GM19328 (cell line): ENCODE measurements around the gene ELOB.

Experiments used
- ATAC-seq: cut with Tn5 transposase; IDR thresholded peaks from one replicate; pipeline ENCODE4 v1.9.1; 2021; ENCODE audit warnings: mild to moderate bottlenecking, moderate library complexity; ENCODE audit not compliant: unreplicated experiment

Gene ELOB

DNA sequence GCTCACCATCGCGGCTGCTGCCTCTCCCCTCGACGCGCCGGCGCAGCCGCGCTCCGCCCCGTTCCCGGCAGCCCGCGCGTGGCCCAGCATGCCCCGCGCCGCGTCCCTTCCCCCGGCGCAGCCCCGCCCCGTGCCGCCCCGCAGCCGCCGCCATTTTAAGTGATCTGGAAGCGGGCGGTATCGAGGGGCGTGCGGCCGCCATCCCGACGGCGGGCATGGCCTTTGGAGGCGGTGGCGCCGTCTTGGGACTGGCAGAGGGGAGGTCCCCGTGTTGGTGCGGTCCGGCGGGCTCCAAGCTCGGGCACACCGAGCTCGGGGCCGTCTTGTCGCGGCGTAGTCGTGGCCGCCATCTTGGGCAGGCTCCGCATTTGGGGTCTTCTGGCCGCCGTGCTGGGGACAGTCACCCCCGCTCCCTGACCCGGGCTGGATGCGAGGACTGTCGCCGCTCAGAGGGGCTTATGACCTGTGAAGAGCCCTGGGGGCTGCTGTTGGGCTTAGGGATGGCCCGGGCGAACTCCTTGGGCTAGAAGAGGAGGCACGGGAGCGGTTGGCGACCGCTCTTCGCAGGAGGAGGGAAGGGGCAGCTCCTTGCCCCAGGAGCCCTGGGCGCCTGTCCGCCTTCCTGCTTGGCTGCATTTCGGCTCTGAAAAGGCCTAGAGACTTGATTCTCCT is at the start of gene ELOB:
TSS of gene ELOB (minus strand) at position 50 of the 672 bp plus-strand sequence. CDS start at position 9, 41 bp downstream.
- peak; percentile 80 for ATAC-seq

DNA sequence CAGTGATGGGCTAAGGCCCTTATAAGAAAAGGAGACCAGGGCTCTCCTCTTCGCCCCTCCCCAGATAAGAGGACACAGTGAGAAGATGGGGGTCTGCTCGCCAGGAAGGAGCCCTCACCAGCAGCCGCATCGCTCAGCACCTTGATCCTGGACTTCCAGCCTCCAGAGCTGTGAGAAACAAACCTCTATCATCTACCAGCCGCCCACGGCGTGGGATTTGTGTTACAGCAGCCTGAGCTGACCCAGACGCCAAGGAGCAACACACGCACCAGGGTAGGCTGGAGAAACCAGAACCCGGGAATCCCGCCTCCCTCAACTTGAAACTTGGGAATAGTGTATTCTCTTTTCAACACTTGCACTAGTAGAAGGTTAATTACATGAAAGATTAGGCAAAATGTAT is 48.8 kb upstream of the ELOB start:
- ATAC-seq: no peak

- ATAC-seq: no peak
These were observed 48.1 kb upstream of the ELOB start for GRCh38 chr16:2825049-2825742.

DNA sequence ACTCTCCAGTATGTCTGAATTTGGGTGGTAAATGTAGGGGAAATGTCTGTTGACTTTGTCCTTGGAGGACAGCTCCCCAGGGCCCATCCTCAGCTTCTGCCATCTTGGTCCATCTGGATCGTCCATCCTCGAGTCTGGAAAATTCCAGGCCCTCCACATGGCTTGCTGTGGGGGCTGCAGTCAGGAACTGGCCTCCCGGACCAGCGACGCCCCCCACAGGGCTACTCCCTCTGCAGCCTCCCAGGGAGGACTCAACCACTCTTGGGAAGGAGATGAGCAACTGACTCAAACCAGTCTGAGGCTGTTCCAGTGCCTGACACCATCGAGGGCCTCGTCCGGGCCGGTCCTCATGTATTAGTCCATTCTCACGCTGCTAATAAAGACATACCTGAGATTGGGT is 47.5 kb upstream of the ELOB start:
- ATAC-seq: no peak

DNA sequence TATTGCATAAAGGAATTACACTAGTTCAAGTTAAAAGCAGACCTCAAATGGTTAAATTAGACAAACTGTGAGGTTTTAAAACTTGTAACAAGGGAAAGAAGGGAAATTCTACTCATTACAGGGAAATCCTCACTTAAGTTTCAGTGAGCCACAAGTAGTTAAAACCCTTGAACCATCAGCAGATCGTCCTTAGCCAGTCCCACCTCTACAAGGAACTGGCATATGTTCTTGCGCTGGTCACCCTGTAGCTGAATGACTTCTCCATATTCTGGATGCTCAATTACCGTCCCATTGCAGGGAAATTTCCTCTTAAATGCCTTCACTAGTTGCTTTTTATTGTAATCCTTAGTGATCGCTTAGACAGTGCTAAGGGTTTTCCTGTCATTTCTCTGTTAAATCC is 45.4 kb upstream of the ELOB start:
- no peak for ATAC-seq

DNA sequence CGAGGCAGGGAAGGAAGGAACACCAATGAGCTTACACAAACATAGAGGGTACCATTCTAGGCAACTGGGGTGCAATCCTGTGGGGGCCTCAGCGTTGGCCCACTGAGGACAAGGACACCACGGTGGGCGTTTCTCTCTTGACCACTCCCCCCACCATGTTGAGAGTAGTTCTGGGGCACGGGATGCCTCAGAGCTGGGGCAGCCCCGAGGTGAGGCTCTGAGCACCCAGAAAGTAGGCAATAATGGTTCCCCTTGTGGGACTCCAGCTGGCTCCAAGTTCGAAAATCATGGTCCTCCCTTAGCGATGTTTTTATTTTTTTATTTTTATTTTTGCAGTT is 45.0 kb upstream of the ELOB start:
- no peak for ATAC-seq

GRCh38 chr16:2821487-2822157 is 44.5 kb upstream of the ELOB start:
- no peak for ATAC-seq

- no peak for ATAC-seq
These were observed 43.9 kb upstream of the ELOB start for GRCh38 chr16:2820836-2821486.

GRCh38 chr16:2819939-2820835 is 43.1 kb upstream of the ELOB start:
- ATAC-seq: no peak

- ATAC-seq: no peak
These were observed 42.3 kb upstream of the ELOB start for GRCh38 chr16:2819179-2819938.

DNA sequence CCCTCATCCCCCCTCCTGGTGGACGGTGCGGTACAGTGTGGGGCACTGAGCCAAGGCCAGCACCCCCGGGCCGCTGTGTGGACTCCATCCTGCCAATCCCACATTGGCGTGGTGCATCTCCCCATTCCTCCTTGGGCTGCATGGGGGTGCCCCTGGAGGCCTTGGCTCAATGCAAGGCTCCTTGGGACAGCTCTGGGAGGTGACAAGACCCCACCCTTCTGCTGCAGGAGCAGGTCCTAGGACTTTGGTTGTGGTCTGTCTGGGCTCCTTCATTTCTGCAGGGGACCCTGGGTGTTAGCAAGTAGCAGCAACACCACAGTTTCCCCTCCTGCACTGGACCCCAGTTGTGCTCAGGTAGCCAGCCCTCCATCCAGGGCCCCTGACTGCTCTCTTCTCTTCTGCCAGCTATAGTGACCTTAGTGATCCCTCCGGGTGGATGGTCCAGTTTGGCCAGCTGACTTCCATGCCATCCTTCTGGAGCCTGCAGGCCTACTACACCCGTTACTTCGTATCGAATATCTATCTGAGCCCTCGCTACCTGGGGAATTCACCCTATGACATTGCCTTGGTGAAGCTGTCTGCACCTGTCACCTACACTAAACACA is 41.3 kb upstream of the ELOB start:
- no peak for ATAC-seq

- no peak for ATAC-seq
These were observed 40.5 kb upstream of the ELOB start for GRCh38 chr16:2817340-2818271.

DNA sequence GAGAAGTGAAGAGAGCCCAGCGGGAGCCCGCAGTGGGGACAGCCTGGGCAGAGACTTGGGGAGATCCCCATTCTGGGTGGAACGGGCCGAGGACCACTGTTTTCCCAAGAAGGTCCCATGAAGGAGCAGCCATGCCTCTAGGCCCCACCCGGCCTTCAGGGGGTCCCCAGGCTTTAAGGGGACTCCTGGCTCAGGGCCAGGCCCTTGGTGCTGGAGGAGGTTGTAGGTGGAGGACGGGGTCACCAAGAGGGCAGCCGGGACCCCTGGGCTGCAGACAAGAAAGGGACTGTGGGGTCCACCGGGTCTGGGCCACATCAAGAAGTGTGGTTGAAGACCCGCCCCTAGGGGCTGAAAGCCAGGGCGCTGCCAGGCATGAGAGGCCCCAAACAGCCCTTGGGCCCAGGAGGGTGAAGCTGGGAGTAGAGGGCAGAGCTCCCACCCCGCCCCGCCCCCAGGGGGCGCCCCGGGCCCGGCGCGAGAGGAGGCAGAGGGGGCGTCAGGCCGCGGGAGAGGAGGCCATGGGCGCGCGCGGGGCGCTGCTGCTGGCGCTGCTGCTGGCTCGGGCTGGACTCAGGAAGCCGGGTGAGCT is 39.8 kb upstream of the ELOB start, which contains the start of gene PRSS21:
TSS of gene PRSS21 (plus strand) at position 487 of the 589 bp plus-strand sequence. CDS start at position 519, 32 bp downstream.
- no peak for ATAC-seq

DNA sequence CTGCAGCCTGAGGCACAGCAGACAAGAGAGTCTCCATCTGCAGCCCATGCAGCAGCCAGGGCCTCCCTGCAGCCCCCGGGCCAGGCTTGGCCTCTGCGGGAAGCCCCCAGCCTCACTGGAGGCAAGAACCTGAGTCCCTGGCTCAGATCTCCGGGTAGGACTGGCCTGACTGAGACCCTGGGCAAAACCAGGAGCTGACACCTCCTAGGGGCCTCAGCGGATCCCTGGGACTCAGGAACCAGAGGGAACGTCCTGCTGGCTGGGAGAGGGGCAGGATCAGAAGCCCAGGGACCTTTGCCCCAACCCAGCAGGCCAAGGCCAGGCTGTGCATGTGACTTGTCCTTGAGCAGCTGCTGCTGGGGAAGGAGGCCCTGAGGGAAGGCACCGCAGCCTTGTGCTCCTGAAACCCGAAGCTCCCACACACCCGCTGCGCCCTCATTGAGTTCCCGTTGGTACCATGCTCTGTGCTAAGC is 38.3 kb upstream of the ELOB start:
- no peak for ATAC-seq

- no peak for ATAC-seq
These were observed 37.6 kb upstream of the ELOB start for GRCh38 chr16:2814551-2815298.

GRCh38 chr16:2813771-2814221 is 36.7 kb upstream of the ELOB start:
- ATAC-seq: no peak
